IPS-15b (cell line): ENCODE measurements around the gene TMEM203.

Experiments used
- H3K27me3 ChIP-seq: one replicate; pipeline ENCODE4 v1.6.1; 2013; ENCODE audit warnings: low read length; ENCODE audit not compliant: control insufficient read depth, insufficient read depth
- H3K36me3 ChIP-seq: one replicate; pipeline ENCODE4 v1.6.1; 2013; ENCODE audit warnings: low read length; ENCODE audit not compliant: control insufficient read depth, insufficient read depth
- H3K4me1 ChIP-seq: one replicate; pipeline ENCODE4 v1.6.1; 2013; ENCODE audit warnings: mild to moderate bottlenecking, low read length; ENCODE audit not compliant: control insufficient read depth, insufficient read depth
- H3K4me3 ChIP-seq: one replicate; pipeline ENCODE4 v1.5.1; 2013; ENCODE audit warnings: low read depth, low read length
- H3K9ac ChIP-seq: one replicate; pipeline ENCODE4 v1.6.1; 2013; ENCODE audit warnings: low read depth, mild to moderate bottlenecking, low read length
- H3K9me3 ChIP-seq: one replicate; pipeline ENCODE4 v1.6.1; 2013; ENCODE audit warnings: mild to moderate bottlenecking, low read length; ENCODE audit not compliant: control insufficient read depth, insufficient read depth

The TMEM203 gene

GRCh38 chr9:137223078-137223970 is 17.9 kb upstream of the TMEM203 start:
- Histone ChIP-seq H3K9ac (peak overlapping the region; percentile 85), H3K4me3 (peak overlapping the region; percentile 65), H3K4me1 (no peaks in the 10 kb centered on the region), H3K36me3 (no peaks in the 10 kb centered on the region), H3K27me3 (no peaks in the 10 kb centered on the region), H3K9me3 (no peaks in the 10 kb centered on the region)

GRCh38 chr9:137222190-137223077 is 17.0 kb upstream of the TMEM203 start, which contains the start of gene RNF208:
Gene RNF208 (minus strand): TSS chr9:137222240. CDS start chr9:137221212, 1,028 bp downstream.
- Histone ChIP-seq H3K9ac (peak within 1 kb of the TSS; percentile 41), H3K36me3 (no peaks in the 10 kb centered on the region), H3K4me3 (peak within 1 kb of the TSS; percentile 63), H3K9me3 (no peaks in the 10 kb centered on the region), H3K27me3 (no peaks in the 10 kb centered on the region), H3K4me1 (no peaks in the 10 kb centered on the region)

GRCh38 chr9:137221506-137222111 is 16.2 kb upstream of the TMEM203 start:
- Histone ChIP-seq H3K27me3 (no peaks in the 10 kb centered on the region), H3K9ac (no peak overlapping the region), H3K9me3 (no peaks in the 10 kb centered on the region), H3K4me1 (no peaks in the 10 kb centered on the region), H3K36me3 (peaks cover 3% of the 10 kb centered on the region), H3K4me3 (peak overlapping the region; percentile 43)

GRCh38 chr9:137221095-137221505 is 15.7 kb upstream of the TMEM203 start:
- Histone ChIP-seq H3K27me3 (no peaks in the 10 kb centered on the region), H3K9me3 (no peaks in the 10 kb centered on the region), H3K9ac (no peak overlapping the region), H3K4me1 (no peaks in the 10 kb centered on the region), H3K4me3 (no peak overlapping the region), H3K36me3 (peaks cover 8% of the 10 kb centered on the region)

- H3K4me1 ChIP-seq, result no peaks in the 10 kb centered on the region
- no peaks in the 10 kb centered on the region for H3K27me3 ChIP-seq
- H3K9ac ChIP-seq, result no peak overlapping the region
- H3K9me3 ChIP-seq, result no peaks in the 10 kb centered on the region
- H3K4me3 ChIP-seq, result no peak overlapping the region
- H3K36me3 ChIP-seq, result peaks cover 10% of the 10 kb centered on the region
Measured at GRCh38 chr9:137220317-137221094, 15.1 kb upstream of the TMEM203 start.

GRCh38 chr9:137219757-137220316 is 14.4 kb upstream of the TMEM203 start:
- H3K4me1 ChIP-seq, result no peaks in the 10 kb centered on the region
- H3K36me3 ChIP-seq, result peaks cover 14% of the 10 kb centered on the region
- no peak overlapping the region for H3K4me3 ChIP-seq
- H3K9me3 ChIP-seq, result no peaks in the 10 kb centered on the region
- no peak overlapping the region for H3K9ac ChIP-seq
- no peaks in the 10 kb centered on the region for H3K27me3 ChIP-seq

GRCh38 chr9:137218754-137219271 is 13.4 kb upstream of the TMEM203 start:
- peaks cover 23% of the 10 kb centered on the region for H3K36me3 ChIP-seq
- H3K4me3 ChIP-seq, result no peak overlapping the region
- H3K27me3 ChIP-seq, result no peaks in the 10 kb centered on the region
- H3K4me1 ChIP-seq, result no peaks in the 10 kb centered on the region
- H3K9ac ChIP-seq, result no peak overlapping the region
- no peaks in the 10 kb centered on the region for H3K9me3 ChIP-seq

GRCh38 chr9:137218212-137218753 is 12.8 kb upstream of the TMEM203 start:
- Histone ChIP-seq H3K27me3 (no peaks in the 10 kb centered on the region), H3K36me3 (peaks cover 28% of the 10 kb centered on the region), H3K9ac (no peak overlapping the region), H3K4me3 (no peak overlapping the region), H3K4me1 (no peaks in the 10 kb centered on the region), H3K9me3 (no peaks in the 10 kb centered on the region)

- no peaks in the 10 kb centered on the region for H3K9me3 ChIP-seq
- H3K9ac ChIP-seq, result no peak overlapping the region
Measured at GRCh38 chr9:137217276-137218211, 12.1 kb upstream of the TMEM203 start.

More at GRCh38 chr9:137217276-137218211, 12.1 kb upstream of the TMEM203 start:
- H3K4me1 ChIP-seq, result no peaks in the 10 kb centered on the region
- no peak overlapping the region for H3K4me3 ChIP-seq
- H3K36me3 ChIP-seq, result peaks cover 32% of the 10 kb centered on the region
- H3K27me3 ChIP-seq, result no peaks in the 10 kb centered on the region
